ENCODE data around the gene NTM. TPM values are rescaled to one million over a fixed set of nuclear protein-coding genes. Genes with fewer than 3 reads are reported as not detected.

Gene NTM
- total RNA-seq, 1 experiment from 2014 or later, result 8.6 TPM

GRCh38 chr11:132047167-132047566, 676.8 kb downstream of the NTM start:
- BruUV-seq (replicated peaks), result no TSS peak
- TF ChIP-seq EZH2 (IDR thresholded peaks at IDR 0.05; ENCODE audit: borderline replicate concordance, low read depth, low read length, poor library complexity, severe bottlenecking) (no peak), CTCF (conservative IDR thresholded peaks at IDR 0.05; ENCODE audit: low read depth, low read length) (no peak)
- ChIA-PET POLR2A (ENCODE audit: low non-redundant PET) (no interaction called here), CTCF (no interaction called here)
- H3K4me3 ChIP-seq (ENCODE audit: low read depth, low read length, poor library complexity, severe bottlenecking), result no peak overlapping the region
- H3K27me3 ChIP-seq (replicated peaks; ENCODE audit: insufficient read depth, low read depth, low read length, poor library complexity), result no peaks in the 10 kb centered on the region
- intact Hi-C loops (cut with micrococcal nuclease; ENCODE audit: unreplicated experiment), result no loop called here
- peaks cover 44% of the 10 kb centered on the region for H3K4me1 ChIP-seq (ENCODE audit: insufficient read depth, low read length, poor library complexity, severe bottlenecking)
- DNase-seq (ENCODE audit: low spot score), result no peak
- no peak overlapping the region for H3K27ac ChIP-seq (ENCODE audit: low read depth, low read length, poor library complexity, severe bottlenecking)
- H3K9me3 ChIP-seq (ENCODE audit: low read depth, low read length, poor library complexity, severe bottlenecking), result no peaks in the 10 kb centered on the region
- no peaks in the 10 kb centered on the region for H3K36me3 ChIP-seq (ENCODE audit: insufficient read depth, low read length, poor library complexity, severe bottlenecking)

GRCh38 chr11:132048040-132048439, 677.6 kb downstream of the NTM start:
- Histone ChIP-seq H3K4me1 (ENCODE audit: insufficient read depth, low read length, poor library complexity, severe bottlenecking) (peaks cover 50% of the 10 kb centered on the region), H3K27ac (ENCODE audit: low read depth, low read length, poor library complexity, severe bottlenecking) (no peak overlapping the region), H3K36me3 (ENCODE audit: insufficient read depth, low read length, poor library complexity, severe bottlenecking) (no peaks in the 10 kb centered on the region), H3K27me3 (replicated peaks; ENCODE audit: insufficient read depth, low read depth, low read length, poor library complexity) (no peaks in the 10 kb centered on the region), H3K9me3 (ENCODE audit: low read depth, low read length, poor library complexity, severe bottlenecking) (no peaks in the 10 kb centered on the region), H3K4me3 (ENCODE audit: low read depth, low read length, poor library complexity, severe bottlenecking) (no peak overlapping the region)
- peak; percentile 54 for DNase-seq (ENCODE audit: low spot score)
- ChIA-PET POLR2A (ENCODE audit: low non-redundant PET) (no interaction called here), CTCF (no interaction called here)
- TF ChIP-seq EZH2 (IDR thresholded peaks at IDR 0.05; ENCODE audit: borderline replicate concordance, low read depth, low read length, poor library complexity, severe bottlenecking) (no peak), CTCF (conservative IDR thresholded peaks at IDR 0.05; ENCODE audit: low read depth, low read length) (no peak)
- intact Hi-C loops (cut with micrococcal nuclease; ENCODE audit: unreplicated experiment), result no loop called here
- BruUV-seq (replicated peaks), result no TSS peak

- CTCF ChIA-PET, result no interaction called here
- peaks cover 50% of the 10 kb centered on the region for H3K4me1 ChIP-seq (ENCODE audit: insufficient read depth, low read length, poor library complexity, severe bottlenecking)
- H3K9me3 ChIP-seq (ENCODE audit: low read depth, low read length, poor library complexity, severe bottlenecking), result no peaks in the 10 kb centered on the region
- TF ChIP-seq CTCF (conservative IDR thresholded peaks at IDR 0.05; ENCODE audit: low read depth, low read length), result no peak
- TF ChIP-seq EZH2 (IDR thresholded peaks at IDR 0.05; ENCODE audit: borderline replicate concordance, low read depth, low read length, poor library complexity, severe bottlenecking), result no peak
- no peaks in the 10 kb centered on the region for H3K27me3 ChIP-seq (replicated peaks; ENCODE audit: insufficient read depth, low read depth, low read length, poor library complexity)
- intact Hi-C loops (cut with micrococcal nuclease; ENCODE audit: unreplicated experiment), result no loop called here
- BruUV-seq (replicated peaks), result no TSS peak
- DNase-seq (ENCODE audit: low spot score), result no peak
- POLR2A ChIA-PET (ENCODE audit: low non-redundant PET), result no interaction called here
- H3K36me3 ChIP-seq (ENCODE audit: insufficient read depth, low read length, poor library complexity, severe bottlenecking), result no peaks in the 10 kb centered on the region
- H3K27ac ChIP-seq (ENCODE audit: low read depth, low read length, poor library complexity, severe bottlenecking), result no peak overlapping the region
- no peak overlapping the region for H3K4me3 ChIP-seq (ENCODE audit: low read depth, low read length, poor library complexity, severe bottlenecking)
Measured at GRCh38 chr11:132049205-132049604, 678.8 kb downstream of the NTM start.
